ENCODE measurements around the gene RBM42.

RBM42 gene

GRCh38 chr19:35607661-35608060 is 21.2 kb upstream of the RBM42 start:
- no peak for DNase-seq
- intact Hi-C loops (cut with DNase I; ENCODE audit: low total_unique reads) = no loop called here
- H3K27ac ChIP-seq = no peak overlapping the region
- H3K36me3 ChIP-seq = no peaks in the 10 kb centered on the region
- H3K9me3 ChIP-seq = no peaks in the 10 kb centered on the region
- no peak overlapping the region for H3K4me3 ChIP-seq
- no peaks in the 10 kb centered on the region for H3K27me3 ChIP-seq
- peaks cover 0 to 8% (median 4%) of the 10 kb centered on the region in 4 donors for H3K4me1 ChIP-seq
- TF ChIP-seq CTCF (IDR thresholded peaks at IDR 0.05) = no peak

GRCh38 chr19:35608251-35608650 is 20.6 kb upstream of the RBM42 start:
- H3K9me3 ChIP-seq = no peaks in the 10 kb centered on the region
- H3K27me3 ChIP-seq = no peaks in the 10 kb centered on the region
- DNase-seq = no peak
- intact Hi-C loops (cut with DNase I; ENCODE audit: low total_unique reads) = no loop called here
- no peaks in the 10 kb centered on the region for H3K36me3 ChIP-seq
- peaks cover 0 to 13% (median 9%) of the 10 kb centered on the region in 4 donors for H3K4me1 ChIP-seq
- TF ChIP-seq CTCF (IDR thresholded peaks at IDR 0.05) = no peak
- no peak overlapping the region for H3K27ac ChIP-seq
- no peak overlapping the region for H3K4me3 ChIP-seq

- no peaks in the 10 kb centered on the region for H3K27me3 ChIP-seq
- H3K36me3 ChIP-seq = peaks cover 0 to 5% (median 0%) of the 10 kb centered on the region in 3 donors
- DNase-seq = no peak
- H3K27ac ChIP-seq = no peak overlapping the region
- TF ChIP-seq CTCF (IDR thresholded peaks at IDR 0.05) = no peak
- no peak overlapping the region for H3K4me3 ChIP-seq
- H3K9me3 ChIP-seq = no peaks in the 10 kb centered on the region
- peaks cover 0 to 16% (median 11%) of the 10 kb centered on the region in 4 donors for H3K4me1 ChIP-seq
- intact Hi-C loops (cut with DNase I; ENCODE audit: low total_unique reads) = loop anchor here (5.0 kb wide), 1 partner anchor 63 kb away; the partner anchor contains the start of gene TMEM147
These were observed 18.9 kb upstream of the RBM42 start for GRCh38 chr19:35609851-35610353.

- intact Hi-C loops (cut with DNase I; ENCODE audit: low total_unique reads) = loop anchor here (2.0 to 5.0 kb wide), 2 partner anchors 17 to 65 kb away; partner anchors contain the start of genes RBM42 and TMEM147
- Histone ChIP-seq H3K36me3 (peaks cover 0 to 28% (median 0%) of the 10 kb centered on the region in 3 donors), H3K9me3 (no peaks in the 10 kb centered on the region), H3K27me3 (no peaks in the 10 kb centered on the region), H3K4me3 (peak overlapping the region; percentile 68 to 93), H3K4me1 (peaks cover 0 to 16% (median 11%) of the 10 kb centered on the region in 4 donors), H3K27ac (peak overlapping the region; percentile 76)
- DNase-seq = no peak
- TF ChIP-seq CTCF (IDR thresholded peaks at IDR 0.05) = no peak
These were observed 16.6 kb upstream of the RBM42 start for GRCh38 chr19:35612224-35612558.

GRCh38 chr19:35612559-35613321 is 16.1 kb upstream of the RBM42 start, which contains the start of gene HAUS5:
Gene HAUS5 (plus strand): TSS chr19:35612735. CDS start chr19:35612795, 60 bp downstream.
- peak within 1 kb of the TSS; percentile 68 to 93 for H3K4me3 ChIP-seq

More at GRCh38 chr19:35612559-35613321, 16.1 kb upstream of the RBM42 start, which contains the start of gene HAUS5:
- H3K4me1 ChIP-seq = peaks cover 0 to 16% (median 11%) of the 10 kb centered on the region in 4 donors
- peak in 1 of 2 experiments; percentile 25 for TF ChIP-seq CTCF (IDR thresholded peaks at IDR 0.05)
- H3K9me3 ChIP-seq = no peaks in the 10 kb centered on the region
- intact Hi-C loops (cut with DNase I; ENCODE audit: low total_unique reads) = loop anchor here (2.0 to 5.0 kb wide), 2 partner anchors 16 to 65 kb away; partner anchors contain the start of genes RBM42 and TMEM147
- peak within 1 kb of the TSS; percentile 76 for H3K27ac ChIP-seq
- H3K36me3 ChIP-seq = peaks cover 0 to 34% (median 0%) of the 10 kb centered on the region in 3 donors
- no peaks in the 10 kb centered on the region for H3K27me3 ChIP-seq
- DNase-seq = peak; percentile 95

Measured in tibial artery (tissue), 4 donors.